GM19452 (cell line): ENCODE measurements around the gene XAB2.
"Not testable (repeated sequence)": the region's sequence is repeated elsewhere in the genome, so short reads cannot be mapped to it uniquely, and the experiment has no call there.

ENCODE experiments used
- ATAC-seq: cut with Tn5 transposase; IDR thresholded peaks from one replicate; pipeline ENCODE4 v1.9.1; 2021; ENCODE audit not compliant: unreplicated experiment

Gene XAB2

DNA sequence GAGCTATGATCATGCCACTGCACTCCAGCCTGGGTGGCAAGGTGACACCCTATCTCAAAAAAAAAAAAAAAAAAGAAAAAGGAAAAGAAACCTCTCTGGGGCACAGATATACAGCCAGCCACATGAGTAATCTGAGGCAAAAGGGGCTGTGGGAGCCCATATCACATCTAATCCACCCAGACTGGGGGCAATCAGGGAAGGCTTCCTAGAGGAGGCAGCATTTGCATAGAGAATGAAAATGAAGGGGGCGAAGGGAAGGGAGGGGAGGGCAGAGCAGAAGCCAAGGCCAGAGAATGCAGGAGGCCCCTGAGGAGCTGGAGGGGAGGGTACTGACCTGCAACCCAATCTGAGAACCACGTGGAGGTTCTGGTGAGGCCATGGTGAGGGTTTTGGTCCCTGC, 20.8 kb upstream of the XAB2 start:
- ATAC-seq, result no peak

DNA sequence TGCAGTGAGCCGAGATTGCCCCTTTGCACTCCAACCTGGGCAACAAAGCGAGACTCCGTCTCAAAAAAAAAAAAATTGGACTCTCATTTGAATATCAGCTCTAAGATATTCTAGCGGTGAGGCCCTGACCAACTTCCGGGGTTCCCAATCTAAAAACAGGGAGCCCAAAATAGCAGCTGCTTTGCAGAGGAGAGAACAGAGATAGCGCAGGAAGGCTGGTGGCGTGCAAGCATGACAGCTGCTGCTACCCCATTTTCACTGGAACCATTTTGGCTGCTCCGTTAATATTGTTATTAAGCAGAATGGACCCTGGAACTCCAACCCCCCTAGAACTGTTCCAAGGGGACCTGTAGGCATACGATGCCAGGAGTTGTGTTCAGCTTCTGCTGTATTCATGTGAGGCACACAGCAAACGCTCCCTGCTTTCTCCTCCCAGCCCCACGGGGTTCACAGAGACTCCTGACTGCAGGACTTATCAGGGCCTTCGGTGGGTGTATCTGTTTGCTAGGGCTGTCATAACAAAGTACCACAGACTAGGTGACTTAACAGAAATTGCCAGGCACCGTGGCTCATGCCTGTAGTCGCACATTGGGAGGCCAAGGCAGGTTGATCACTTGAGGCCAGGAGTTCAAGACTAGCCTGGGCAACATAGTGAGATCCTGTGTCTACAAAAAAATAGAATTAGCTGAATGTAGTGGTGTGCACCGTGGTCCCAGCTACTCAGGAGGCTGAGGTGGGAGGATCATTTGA, 19.1 kb upstream of the XAB2 start:
- no peak for ATAC-seq

GRCh38 chr19:7647156-7647555, 17.8 kb upstream of the XAB2 start:
- no peak for ATAC-seq

GRCh38 chr19:7646426-7646700, 17.0 kb upstream of the XAB2 start:
- no peak for ATAC-seq

DNA sequence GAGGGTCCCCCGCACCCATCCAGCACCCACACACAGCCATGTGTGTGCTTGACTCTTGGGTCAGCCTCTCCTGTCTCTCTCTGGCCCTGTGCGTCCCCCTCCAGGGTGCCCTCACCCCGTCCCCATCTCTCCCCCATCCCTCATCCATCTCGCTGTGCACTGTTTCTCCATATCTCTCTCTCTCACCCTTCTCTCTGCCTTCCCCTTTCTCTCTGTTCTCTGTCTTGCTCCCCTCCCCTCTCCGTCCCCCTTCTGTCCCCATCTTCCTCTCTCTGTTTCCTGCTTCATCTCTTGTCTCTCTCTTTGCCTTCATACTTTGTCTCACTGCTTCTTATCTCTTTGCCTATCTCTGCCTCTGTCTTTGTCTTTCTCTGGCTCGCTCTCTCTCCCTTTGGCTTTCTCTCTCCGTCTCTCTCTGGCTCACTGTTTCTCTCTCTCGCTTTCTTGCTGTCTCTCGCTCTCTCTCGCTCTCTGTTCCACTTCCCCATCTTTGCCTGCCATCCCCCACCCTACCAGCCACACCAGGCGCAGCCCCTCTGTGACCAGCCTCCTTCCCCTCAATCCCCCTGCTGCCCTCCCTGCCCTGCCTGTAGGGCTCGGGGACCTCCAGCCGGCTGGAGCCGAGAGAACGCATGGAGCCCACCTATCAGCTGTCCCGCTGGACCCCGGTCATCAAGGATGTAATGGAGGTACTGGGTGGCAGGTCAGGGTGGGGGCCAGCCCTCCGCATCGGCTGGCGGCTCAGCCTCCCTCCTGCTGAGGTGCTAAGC, 16.5 kb upstream of the XAB2 start:
- ATAC-seq, result no peak

GRCh38 chr19:7645163-7645562, 15.8 kb upstream of the XAB2 start:
- ATAC-seq, result no peak

GRCh38 chr19:7644550-7644877, 15.2 kb upstream of the XAB2 start:
- no peak for ATAC-seq

- ATAC-seq, result not testable (repeated sequence)
Measured at GRCh38 chr19:7643629-7644549, 14.5 kb upstream of the XAB2 start.

DNA sequence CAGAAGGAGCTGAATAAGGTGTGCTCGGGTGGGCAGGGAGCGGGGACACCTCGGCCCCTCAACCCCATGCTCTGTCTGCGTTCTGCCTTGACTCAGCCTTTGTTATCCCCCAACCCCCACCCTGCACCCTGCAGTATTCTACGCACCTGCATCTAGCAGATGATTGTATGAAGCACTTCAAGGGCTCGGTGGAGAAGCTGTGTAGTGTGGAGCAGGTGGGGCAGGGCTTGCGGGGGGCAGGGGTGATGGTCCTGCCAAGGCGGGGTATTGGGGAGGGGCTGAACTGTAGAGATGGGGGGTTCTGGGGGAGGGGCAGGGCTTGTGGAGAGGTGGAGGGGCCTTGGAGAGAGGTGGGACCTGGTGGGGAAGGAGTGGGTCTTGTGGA, 13.7 kb upstream of the XAB2 start:
- no peak for ATAC-seq

- no peak for ATAC-seq
Measured at GRCh38 chr19:7642295-7643030, 13.1 kb upstream of the XAB2 start.

DNA sequence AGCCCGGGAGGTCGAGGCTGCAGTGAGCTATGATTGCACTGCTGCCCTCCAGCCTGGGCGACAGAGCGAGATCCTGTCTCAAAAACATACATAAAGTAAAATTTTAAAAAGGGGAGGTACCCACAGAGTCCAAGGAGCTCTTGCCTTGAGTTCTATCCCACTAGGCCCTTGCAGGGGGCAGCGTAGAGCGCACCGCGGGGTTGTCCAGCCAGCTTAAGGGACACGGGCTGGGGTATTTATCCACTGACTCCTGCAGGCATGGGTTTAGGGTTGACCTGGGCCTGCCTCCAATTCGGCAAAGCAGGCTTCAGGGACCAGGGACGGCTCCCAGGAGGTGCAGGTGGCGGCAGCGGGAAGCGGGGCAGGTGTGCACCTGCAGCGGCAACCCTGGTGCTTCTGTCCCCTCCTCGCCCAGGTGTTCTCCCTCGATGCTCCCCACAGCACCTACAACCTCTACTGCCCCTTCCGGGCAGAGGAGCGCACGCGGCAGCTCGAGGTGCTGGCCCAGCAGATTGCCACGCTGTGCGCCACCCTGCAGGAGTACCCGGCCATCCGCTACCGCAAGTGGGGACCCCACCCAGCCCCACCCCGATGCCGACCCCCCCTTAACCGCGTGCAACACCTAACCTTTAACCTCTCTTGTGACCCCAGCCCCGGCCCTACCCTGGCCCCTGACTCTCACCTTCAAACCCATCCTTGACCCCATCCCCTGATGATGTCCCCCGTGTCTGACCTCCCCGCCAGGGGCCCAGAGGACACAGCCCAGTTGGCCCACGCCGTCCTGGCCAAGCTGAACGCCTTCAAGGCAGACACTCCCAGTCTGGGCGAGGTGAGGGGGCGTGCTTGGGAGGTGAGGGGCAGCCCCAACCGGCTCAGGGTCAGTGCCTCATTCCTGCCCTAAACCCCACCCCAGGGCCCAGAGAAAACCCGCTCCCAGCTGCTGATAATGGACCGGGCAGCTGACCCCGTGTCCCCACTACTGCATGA, 12.2 kb upstream of the XAB2 start:
- no peak for ATAC-seq

GRCh38 chr19:7640803-7641202, 11.5 kb upstream of the XAB2 start:
- no peak for ATAC-seq

GRCh38 chr19:7639863-7640348, 10.6 kb upstream of the XAB2 start:
- ATAC-seq, result no peak

- no peak for ATAC-seq
Measured at GRCh38 chr19:7638802-7639465, 9.6 kb upstream of the XAB2 start.

DNA sequence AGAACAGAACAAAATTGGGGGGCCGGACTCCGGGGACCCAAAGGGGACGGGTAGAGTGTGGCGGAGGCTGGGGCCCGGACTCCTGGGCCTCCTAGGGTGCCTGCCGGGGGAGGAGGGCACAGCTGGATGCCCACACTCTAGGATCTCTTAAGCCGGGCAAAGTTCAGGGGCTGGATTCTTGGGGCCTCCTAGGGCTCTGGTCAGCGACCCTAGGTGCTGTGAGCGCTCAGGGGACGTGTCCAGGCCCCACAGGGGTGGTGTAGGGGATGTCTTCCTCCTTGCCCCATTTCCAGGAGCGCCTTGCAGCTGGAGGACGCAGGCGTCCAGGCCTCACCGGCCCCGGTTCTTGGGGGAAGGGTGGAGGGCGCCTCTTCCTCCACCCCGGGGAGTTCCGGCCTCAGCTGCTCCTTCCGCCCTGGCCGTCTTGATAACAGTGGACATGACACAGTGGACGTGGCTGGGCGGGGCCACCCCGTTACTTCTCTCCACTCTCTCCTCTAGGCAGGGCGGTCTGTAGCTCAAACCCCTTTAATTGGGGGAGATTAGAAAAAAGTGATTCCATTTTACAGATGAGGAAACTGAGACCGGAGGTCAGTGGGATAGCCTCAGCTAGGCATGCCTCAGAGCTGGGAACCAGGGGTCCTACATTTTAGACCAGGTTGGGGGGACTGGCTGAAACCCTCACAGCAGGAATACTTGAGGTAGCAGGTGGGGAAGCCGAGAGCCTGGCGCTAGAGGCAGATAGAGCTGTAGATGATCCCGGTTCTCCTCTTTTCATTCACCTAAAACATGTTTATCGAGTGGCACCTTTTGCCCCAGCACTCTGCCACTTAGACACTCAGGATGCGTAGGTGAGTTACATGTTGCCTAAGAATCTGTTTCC, 8.3 kb upstream of the XAB2 start:
- ATAC-seq, result no peak

DNA sequence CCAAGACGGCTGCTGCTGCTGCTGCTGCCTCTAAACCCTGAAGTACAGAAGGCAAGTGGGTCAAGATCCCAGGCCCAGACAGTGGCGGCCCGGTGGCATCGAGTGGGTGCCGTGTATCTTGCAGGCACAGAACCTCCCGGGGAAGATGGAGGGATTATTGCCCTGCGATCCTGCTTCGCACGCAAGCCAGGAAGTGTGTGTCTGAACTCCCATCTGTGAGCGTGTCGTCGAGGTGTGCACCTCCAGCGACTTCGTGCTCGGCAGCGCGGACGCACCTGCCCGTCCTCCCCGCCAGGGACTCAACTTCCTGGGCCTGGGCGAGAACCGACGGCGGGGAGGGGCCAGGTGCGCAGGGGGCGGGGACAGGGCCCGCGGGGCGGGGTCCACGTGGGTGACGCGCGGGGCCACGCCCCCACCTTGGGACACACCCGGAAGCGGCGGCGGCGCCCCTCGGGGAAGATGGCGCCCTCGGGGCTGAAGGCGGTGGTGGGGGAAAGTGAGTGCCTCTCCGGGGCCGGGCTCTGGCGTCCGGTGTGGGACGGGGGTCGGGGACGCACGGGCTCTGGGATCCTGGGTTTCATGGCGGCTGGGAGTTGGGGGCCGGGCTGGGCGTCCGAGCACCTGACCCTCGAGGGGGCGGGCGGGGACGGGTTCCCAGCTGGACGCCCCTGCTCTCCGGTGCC, 7.5 kb upstream of the XAB2 start, which contains the start of gene STXBP2:
TSS of gene STXBP2 (plus strand) at position 420 of the 683 bp plus-strand sequence. CDS start at position 460, 40 bp downstream.
- ATAC-seq, result no peak

- no peak for ATAC-seq
Measured at GRCh38 chr19:7636317-7636690, 7.0 kb upstream of the XAB2 start.

- no peak for ATAC-seq
Measured at GRCh38 chr19:7635670-7636069, 6.3 kb upstream of the XAB2 start.
